NCI-H187 treated with DMSO at 0.1 percent for 48 hours (cell line): ENCODE data around the gene GPBAR1.

Source experiments
- DNase-seq: peaks from one replicate; lab custom pipeline; 2025; lab: John Stamatoyannopoulos, UW

The GPBAR1 gene

DNA sequence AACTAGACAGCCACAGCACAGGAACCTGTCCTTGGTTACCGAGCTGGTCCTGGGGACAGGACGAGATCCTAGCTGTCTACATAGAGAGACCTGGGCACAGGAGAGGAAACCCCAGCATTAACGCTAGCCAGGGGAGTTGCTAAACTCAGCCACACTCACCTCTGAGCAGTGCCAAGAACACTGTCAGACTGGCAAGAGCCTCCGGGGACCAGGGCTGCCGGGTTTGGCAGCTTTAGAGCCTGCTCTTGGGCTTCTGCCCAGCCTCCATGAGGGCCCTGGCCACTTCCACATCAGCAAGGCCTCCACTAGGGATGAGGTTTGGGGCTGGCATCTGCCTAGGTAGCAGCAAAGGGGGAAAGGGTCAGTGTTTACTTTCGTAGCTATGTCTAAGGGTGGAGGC, 24.8 kb downstream of the GPBAR1 start:
- DNase-seq: no peak

DNA sequence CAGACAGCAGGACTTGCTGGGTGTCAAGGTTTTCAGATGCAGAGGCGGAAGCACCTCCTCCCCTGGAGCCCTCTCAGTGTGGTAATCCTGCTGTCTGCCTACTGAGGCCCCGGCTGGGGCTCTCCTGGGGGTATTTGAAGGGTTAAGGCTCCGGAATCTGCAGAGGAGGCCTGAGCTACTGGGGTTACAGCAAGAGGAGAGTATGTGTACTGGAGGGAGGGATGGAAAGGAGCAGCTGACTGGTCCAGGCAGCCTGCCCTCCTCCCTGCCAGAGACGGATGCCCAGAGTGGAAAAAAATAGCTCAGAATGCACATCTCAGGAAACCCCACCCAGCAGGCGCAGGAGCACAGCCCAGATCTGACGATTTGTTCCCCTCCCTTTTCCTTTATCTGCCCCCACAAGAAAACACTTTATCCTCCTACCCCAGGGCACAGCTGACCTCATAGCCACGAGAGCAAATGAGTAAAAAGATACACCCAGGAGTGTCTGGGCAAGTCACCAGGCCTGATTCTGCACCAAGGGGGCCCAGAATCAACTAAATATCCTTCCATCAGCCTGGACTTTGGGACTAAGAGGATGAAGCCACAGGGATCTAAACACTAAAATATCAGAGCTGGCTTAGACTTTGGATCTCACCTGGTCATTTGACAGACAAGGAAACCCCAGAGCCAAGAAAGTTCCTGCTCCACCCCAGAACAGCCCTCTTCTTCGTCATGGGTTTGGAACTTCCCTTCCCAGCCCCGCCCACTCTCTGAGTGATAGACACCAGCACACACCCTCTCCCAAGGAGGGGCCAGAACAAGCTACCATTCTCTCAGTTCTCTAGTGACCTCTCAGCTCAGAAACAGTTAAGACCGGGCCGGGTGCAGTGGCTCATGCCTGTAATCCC, 26.0 kb downstream of the GPBAR1 start:
- DNase-seq: no peak

DNA sequence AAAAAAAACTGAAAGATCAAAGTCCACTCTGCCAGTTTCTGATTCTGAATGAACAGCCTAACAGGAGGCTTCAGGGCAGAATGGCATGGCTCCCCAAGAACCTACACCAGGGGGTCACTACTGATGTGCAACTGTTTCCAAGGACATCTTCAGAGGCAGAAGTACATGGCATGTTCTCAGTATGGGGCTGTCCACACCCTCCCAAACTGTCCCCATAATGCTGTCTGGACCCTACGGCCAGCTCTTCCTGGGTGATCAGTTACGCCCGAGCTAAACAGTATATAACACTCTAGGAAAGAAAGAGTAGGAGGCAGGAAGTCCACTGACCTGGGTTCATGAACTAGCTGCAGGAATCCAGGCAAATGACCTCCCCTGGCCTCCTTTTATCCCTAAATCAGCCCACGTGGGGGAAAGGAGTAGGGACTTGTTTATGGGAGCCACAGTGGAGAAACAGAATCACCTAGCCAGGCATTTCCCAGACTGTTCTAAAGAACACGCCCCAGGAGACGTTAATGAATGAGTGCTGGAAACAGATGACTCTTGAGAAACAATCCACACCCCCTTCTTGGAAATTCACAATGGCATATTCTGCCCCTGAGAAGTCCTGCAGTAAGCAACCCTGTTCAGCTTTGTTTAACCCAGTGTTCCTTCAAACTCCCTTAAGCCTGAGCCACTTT, 29.0 kb downstream of the GPBAR1 start:
- no peak for DNase-seq

DNA sequence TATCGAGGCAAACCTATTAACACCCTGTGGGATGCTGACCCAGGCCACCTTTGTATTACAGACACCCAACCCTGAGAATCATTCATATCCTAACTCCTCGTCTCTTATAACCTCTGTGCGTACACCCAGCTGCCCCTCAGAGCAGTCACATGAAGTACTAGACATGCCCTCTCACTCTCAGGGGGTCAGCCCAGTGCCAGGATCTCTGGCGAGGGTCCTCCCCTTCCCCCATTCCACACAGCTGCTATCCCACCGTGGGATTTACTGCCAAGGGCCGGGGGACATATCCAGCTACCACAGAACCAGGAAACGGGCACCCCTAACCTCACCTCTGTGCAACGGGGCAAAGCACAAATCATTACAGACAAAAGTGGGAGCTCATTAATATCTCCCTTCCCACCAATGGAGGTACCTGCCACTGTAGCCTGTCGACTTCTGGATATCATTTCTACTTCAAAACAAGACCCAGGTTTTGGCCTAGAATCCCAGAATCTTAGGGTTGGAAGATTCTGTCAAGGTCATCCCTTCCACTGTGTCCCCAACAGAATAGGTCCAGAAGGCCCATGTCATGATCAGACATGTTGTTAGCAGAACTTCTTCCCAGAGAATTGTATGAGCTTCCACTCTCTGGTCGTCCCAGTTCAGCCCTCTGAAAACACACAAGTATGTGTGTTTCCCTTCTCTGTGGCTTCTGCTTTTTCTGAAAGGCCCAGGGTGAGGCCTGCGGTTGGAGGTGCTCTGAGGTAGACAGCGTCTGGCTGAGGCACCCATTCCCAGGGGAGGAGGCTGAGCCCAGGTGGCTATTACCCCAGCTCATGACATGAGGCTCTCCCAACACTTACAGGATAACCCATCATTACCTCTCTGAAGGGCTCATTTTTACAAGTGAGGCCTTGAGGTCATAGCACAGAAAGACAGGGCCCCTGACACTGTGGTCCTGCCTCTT, 29.8 kb downstream of the GPBAR1 start:
- no peak for DNase-seq

DNA sequence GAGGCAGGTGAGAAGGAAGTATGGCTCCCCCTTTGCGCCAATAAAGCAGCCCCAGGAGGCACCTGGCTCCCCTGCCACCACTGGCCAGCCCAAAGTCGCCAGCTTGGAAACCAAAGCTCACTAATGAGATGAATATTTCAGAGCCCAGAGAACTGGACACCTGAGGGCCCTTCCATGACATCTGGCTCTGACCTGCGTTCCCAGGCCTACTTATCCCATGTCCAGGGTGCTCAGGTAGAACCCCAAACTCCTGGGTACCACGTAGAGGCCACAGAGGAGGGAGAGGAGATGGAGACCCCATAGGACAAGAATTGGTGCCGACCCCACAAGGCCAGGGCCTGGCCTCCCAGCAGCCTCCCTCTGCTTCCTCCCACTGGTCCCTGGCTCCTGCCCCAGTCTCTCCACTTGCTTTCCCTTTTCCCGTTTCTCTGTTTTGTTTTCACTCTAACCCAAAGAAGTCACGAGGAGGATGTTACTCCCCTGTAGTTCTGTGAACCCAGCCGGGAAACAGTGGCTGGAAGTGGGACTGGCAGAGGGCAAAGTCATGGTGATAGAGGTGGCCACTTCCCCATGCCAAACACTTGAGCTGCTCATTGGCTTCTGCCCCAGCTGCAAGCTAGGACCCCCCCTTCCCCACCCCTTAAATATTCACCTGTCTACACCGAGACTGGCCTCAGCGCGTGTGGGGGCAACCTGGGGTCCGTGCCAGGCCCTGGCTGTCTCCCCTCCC, 30.7 kb downstream of the GPBAR1 start:
- DNase-seq: no peak

DNA sequence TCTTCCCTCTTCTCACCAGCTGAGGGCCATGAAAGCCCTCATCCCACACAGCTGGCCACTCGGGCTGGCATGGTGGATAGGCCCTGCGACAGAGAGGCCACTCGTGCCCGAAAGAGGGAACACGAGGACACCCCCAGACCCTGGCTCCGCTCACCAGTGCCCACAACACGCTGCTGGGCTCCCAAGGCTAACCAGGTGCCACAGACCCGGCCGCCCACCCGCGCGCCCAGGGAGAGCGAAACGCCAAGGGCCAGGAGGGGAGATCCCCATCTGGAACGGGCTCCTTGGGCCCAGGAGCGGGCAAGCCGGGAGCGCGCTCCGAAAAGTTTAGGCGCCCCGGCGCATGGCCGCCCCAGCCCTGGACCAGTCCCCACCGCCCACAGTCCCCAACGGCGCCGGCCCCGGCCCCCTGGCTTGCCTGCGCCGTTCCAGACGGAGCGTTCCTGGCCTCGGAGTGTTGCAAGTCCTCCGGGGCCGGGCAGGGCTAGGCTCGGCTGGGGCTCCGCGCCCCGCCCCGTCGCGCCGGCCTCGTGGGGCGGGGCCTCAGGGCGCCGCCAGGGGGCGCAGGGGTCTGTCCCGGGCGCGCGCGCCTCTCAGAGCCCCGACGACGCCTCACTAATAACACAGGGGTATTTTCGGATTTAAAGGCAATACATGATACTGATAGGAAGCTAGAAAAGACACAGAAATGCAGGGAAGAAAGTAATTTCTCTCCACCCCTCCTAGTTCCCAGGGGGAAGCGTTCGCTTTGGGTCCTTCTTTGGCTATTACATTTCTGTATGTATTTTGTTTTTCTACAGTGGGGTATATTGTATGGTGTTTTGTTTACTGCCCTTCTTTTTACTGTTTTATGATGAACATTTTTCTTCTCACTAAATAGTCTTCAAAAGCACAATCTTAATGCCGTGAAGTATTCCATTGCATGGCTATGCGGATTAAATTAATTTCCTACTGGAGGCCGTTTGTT, 31.5 kb downstream of the GPBAR1 start, which contains the start of gene TMBIM1:
TSS of gene TMBIM1 (minus strand) at position 456 of the 967 bp plus-strand sequence. CDS start 10,362 bp downstream, outside the sequence.
- DNase-seq: no peak

DNA sequence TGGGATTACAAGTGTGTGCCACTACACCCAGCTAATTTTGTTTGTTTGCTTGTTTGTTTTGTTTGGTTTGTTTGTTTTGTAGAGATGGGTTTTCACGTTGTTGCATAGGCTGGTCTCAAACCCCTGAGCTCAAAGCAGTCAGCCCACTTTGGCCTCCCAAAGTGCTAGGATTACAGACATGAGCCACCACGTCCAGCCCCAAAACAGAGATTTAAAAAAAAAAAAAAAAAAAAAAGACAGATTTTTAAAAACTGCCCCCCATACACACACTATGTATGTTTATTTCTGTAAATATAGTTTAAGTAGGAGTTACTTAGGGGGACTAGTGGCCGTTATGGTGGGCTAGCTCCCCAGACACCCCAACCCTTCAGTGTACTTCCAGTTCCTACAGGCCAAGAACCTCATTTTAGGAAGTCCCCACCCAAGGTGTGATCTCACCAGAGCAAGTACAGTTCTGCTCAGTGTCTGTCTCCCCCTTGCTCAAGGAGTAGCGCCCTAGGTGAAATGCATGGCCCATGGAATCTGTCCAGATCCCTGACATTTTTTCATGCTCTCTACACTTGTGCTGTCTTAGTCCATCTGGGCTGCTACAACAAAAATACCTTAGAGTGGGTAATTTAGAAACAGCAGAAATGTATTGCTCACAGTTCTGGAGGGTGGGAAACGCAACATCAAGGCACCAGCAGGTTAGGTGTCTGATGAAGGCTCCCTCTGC, 33.1 kb downstream of the GPBAR1 start:
- DNase-seq: no peak

DNA sequence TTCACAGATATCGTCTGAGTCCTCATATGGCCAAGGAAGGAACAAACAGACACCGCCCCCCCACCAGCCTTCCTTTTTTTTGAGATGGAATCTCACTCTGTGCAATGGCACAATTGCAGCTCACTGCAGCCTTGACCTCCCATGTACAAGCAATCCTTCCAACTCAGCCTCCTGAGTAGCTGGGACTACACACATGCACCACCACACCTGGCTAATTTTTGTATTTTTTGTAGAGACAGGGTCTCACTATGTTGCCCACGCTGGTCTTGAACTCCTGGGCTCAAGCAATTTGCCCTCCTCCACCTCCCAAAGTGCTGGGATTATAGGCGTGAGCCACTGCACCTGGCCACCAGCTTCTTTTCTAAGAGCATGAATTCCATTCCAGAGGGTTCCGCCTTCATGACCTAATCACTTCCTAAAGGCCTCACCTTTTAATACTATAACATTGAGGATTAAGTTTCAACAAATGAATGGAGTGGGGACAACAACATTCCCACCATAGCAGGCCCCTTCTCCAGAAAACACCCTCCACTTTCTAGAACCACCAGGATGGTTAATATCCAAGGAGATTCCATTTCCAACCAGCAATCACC, 33.7 kb downstream of the GPBAR1 start:
- no peak for DNase-seq

DNA sequence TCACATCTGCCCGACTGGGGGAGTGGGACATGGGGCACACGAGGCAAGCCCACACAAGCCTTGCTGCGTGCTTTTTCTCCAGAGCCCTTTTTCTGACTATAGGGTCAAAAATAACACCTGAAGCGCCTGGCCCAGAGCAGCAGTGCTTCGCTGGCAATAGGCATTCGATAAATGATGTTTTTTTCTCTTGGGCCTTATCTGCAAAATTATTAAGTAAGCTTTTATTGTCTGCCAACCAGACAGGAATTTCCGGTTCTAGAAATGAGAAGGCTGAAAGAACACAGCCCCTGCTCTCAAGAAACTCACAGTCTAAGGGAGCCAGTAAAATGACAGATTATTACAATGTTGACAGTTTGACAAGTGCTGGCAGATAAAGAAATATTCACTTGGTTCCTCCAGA, 34.2 kb downstream of the GPBAR1 start:
- no peak for DNase-seq

DNA sequence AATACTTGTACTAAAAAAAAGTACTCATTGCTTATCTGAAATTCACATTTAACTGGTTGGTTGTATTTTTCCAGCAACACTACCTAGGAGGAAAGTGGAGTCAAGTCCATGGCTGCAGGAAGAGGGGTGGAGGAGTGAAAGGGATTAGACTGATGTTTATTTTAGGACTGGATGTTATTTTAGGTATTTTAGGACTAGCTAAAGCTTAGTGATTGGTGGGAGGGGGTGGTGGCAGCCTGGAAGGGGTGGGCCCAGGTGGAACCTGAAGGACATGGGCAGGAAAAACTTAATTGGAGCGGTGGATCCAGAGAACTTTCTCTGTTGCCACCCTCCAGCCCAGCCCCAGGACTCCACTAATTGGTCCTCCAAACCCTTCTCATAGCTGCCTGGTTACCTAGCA, 35.4 kb downstream of the GPBAR1 start:
- no peak for DNase-seq

DNA sequence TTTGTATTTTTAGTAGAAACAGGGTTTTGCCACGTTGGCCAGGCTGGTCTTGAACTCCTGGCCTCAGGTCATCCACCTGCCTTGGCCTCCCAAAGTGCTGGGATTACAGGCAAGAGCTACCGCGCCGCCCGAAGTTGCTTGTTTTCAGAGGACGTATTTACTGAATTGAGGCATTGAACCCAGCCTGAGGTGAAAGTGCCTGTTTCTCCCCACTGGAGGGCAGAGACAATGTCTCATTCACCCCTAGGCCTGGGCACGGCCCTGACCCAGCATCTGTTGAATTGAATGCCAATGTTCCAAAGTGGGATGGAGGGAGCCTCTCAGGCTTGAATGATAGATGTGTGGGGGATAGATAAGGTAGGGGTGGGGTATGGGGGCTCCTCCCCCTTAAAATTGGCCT, 36.0 kb downstream of the GPBAR1 start:
- DNase-seq: no peak

DNA sequence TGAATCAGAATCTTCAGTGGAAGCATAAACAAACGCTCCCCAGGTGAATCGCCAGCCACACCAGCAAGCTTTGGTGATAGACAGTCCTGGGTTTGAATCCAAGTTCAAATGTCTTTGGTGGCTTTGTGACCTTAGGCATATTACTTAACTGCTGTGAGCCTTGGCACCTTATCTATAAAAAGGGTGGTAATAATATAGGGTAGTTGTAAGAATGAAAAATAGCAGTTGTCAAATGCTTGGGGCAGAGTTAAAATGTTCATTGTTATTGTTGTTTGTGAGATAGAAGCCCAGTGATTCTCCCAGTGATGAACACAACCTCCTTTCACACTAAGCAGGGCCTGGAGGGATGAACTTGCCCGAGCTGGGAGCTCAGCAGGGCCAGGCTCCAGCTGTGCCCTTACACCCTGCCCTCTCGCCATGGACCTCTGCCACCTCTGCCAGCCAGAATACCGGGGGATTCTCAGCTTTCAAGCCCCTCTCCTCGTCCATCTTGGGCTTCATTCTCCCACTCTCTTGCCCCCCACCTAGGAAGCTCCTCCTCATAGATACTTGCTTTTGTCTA, 37.6 kb downstream of the GPBAR1 start:
- no peak for DNase-seq

DNA sequence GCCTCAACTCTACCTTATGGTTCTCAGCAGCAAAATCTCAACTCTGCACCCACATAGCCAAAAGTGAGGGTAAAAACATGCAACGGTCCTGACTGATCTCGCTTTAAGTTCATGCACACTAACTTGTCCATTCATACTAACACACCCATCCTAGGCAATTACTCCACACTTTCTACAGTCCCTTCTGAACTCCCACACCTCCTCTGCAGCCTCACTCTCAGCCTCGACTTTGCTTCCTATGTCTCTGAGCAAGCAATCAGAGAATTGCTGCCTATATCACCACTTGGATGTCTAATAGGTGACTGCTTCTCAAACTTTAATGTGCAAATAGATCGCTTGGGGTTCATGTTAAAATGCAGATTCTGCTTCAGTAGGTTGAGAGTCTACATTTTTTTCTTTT, 39.3 kb downstream of the GPBAR1 start:
- no peak for DNase-seq

DNA sequence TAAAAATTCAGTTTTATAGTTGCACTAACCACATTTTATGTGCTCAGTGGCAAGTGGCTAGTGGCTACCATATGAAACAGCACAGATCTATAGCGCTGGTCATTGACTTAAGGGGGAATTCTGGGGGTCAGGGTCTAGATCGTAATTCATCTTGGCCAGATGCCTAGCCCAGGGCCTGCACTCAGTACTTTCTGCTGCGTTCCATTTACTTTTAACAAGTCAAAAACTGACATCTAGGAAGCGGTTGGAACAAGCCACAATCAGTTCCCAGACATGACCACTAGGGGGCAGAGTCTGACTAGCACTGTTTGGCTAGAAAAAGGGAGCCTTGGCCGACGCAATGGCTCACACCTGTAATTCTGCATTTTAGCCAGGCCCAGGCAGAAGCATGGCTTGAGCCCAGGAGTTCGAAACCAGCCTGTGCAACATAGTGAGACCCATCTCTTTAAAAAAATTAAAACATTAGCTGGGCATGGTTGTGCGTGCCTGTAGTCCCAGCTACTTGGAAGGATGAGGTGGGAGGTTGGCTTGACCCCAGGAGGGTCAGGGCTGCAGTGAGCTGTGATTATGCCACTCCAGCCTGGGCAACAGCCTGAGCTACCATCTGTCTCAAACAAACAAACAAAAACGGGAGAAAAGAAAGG, 40.5 kb downstream of the GPBAR1 start:
- peak; percentile 12 for DNase-seq

DNA sequence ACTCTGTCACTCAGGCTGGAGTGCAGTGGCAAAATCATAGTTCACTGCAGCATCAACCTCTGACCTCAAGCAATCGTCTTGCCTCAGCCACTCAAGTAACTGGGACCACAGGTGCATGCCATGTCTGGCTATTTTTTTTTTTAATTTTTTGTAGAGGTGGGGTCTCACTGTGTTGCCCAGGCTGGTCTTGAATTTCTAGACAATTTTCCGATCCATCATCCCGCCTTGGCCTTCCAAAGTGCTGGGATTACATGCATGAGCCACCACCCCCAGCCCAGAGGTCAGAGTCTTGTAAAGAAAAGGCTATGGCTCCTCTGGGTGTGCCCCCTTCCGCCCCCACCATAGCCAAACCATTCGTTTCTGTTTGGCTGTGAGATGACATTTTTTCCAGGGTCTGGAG, 44.6 kb downstream of the GPBAR1 start:
- no peak for DNase-seq

DNA sequence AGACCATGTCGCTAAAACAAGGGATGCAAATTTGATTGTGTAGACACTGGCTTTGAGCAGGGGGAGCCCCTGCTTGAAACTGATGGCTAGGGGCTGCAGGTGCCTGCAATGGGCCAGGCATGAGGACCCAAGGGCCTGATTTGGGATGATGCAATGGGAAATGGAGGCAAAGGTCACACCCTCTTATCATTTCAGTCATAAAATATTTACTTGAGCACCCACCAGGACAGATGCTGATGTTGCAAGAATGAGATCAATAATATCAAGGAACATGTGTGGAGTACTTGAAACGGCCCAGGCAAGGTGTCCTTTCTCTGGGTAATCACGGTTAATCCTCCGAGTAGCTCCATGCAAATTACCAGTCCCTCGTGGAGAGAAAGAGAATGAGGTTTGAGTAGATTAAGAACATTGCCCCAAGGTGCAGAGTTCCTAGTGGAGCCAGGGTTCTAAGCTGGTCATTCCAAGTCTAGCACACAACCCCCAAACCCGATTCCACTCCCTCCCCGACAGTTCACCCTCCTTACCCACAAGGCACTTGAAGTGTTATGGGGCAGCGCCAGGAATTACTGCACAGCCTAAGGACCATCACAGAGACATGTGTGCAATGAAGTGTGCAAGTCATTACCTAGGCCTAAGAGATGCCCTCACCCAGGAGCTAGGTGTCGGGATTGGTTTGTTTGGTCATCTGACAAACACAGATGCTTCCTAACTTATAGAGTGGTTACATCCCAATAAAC, 45.5 kb downstream of the GPBAR1 start:
- DNase-seq: no peak

DNA sequence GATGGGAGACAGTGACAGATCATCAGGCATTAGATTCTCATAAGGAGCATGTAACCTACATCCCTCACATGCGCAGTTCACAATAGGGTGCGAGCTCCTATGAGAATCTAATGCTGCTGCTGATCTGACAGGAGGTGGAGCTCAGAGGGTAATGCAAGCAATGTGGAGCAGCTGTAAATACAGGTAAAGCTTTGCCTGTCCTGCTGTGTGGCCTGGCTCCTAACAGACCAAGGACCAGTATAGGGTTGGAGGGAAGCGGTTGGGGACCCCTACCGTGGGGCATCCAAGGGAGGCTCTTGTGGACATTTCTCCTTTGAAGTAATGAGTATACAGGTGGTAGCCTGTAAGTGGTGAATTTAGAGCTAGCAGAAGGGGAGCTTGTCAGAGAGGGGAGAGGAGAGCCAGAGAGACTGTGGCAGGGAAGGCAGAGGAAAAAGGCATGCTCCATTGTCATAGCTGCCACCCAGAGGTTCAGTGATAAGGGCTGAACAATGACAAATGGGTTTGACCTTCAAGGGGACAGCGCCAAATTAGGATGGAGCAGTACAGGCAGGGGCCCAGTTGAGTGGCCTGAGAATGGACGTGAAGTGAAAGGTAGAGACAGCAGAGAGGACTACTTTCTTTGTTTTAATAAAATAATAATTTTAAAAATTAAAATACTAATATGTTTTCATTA, 46.7 kb downstream of the GPBAR1 start:
- DNase-seq: no peak
